H9 (cell line): ENCODE results near the gene EBF4. TPM values are rescaled to one million over a fixed set of nuclear protein-coding genes. Genes with fewer than 3 reads are reported as not detected.

ENCODE experiments used
- DNase-seq: peaks from one replicate; pipeline ENCODE4 v3.0.0-alpha.2; 2017
- H2AFZ ChIP-seq: one replicate; pipeline ENCODE4 v1.6.1; 2013; ENCODE audit warnings: mild to moderate bottlenecking, low read length, control low read depth, moderate library complexity
- H2AK5ac ChIP-seq: 2 replicates; pipeline ENCODE4 v1.6.1; 2013; ENCODE audit warnings: low read length, control low read depth, mixed read lengths; ENCODE audit not compliant: insufficient read length
- H2BK120ac ChIP-seq: one replicate; pipeline ENCODE4 v1.6.1; 2013; ENCODE audit warnings: low read depth, mild to moderate bottlenecking, low read length, control low read depth, inconsistent platforms; ENCODE audit not compliant: poor library complexity, severe bottlenecking
- H2BK12ac ChIP-seq: 2 replicates; pipeline ENCODE4 v1.6.1; 2013; ENCODE audit warnings: low read length, control low read depth, mixed read lengths, low read depth; ENCODE audit not compliant: insufficient read length
- H2BK15ac ChIP-seq: 2 replicates; pipeline ENCODE4 v1.6.1; 2013; ENCODE audit warnings: low read depth, low read length, control low read depth
- H2BK20ac ChIP-seq: one replicate; pipeline ENCODE4 v1.6.1; 2013; ENCODE audit warnings: low read depth, mild to moderate bottlenecking, low read length, control low read depth, inconsistent platforms; ENCODE audit not compliant: poor library complexity, severe bottlenecking
- H2BK5ac ChIP-seq: 2 replicates; pipeline ENCODE4 v1.6.1; 2013; ENCODE audit warnings: low read length, control low read depth, mixed read lengths; ENCODE audit not compliant: insufficient read length
- H3K14ac ChIP-seq: 2 replicates; pipeline ENCODE4 v1.6.1; 2013; ENCODE audit warnings: low read length, control low read depth; ENCODE audit not compliant: insufficient read depth
- H3K18ac ChIP-seq: 2 replicates; pipeline ENCODE4 v1.6.1; 2013; ENCODE audit warnings: low read depth, mild to moderate bottlenecking, mixed read lengths, low read length, control low read depth; ENCODE audit not compliant: insufficient read length
- H3K23ac ChIP-seq: 2 replicates; pipeline ENCODE4 v1.6.1; 2013; ENCODE audit warnings: low read length, control low read depth, mixed read lengths, low read depth; ENCODE audit not compliant: insufficient read length
- H3K23me2 ChIP-seq: 2 replicates; pipeline ENCODE4 v1.6.1; 2013; ENCODE audit warnings: low read depth, mild to moderate bottlenecking, mixed read lengths, low read length, control low read depth; ENCODE audit not compliant: insufficient read length, poor library complexity, severe bottlenecking
- H3K27ac ChIP-seq: 2 replicates; pipeline ENCODE4 v1.5.1; 2013; ENCODE audit warnings: low read length, control low read depth, mixed read lengths, low read depth; ENCODE audit not compliant: insufficient read length
- H3K27me3 ChIP-seq: 2 replicates; pipeline ENCODE4 v1.6.1; 2013; ENCODE audit warnings: low read length, control low read depth, inconsistent platforms; ENCODE audit not compliant: insufficient read depth
- H3K4ac ChIP-seq: 2 replicates; pipeline ENCODE4 v1.6.1; 2013; ENCODE audit warnings: low read depth, mild to moderate bottlenecking, control low read depth, inconsistent platforms, low read length, moderate library complexity
- H3K4me1 ChIP-seq: 2 replicates; pipeline ENCODE4 v1.6.1; 2013; ENCODE audit warnings: low read length, control low read depth, inconsistent platforms; ENCODE audit not compliant: insufficient read depth
- H3K4me2 ChIP-seq: 2 replicates; pipeline ENCODE4 v1.6.1; 2013; ENCODE audit warnings: low read length, control low read depth, mixed read lengths; ENCODE audit not compliant: insufficient read length, insufficient read depth
- H3K56ac ChIP-seq: 2 replicates; pipeline ENCODE4 v1.6.1; 2013; ENCODE audit warnings: low read depth, mild to moderate bottlenecking, mixed read lengths, low read length, control low read depth; ENCODE audit not compliant: insufficient read length
- H3K79me1 ChIP-seq: 2 replicates; pipeline ENCODE4 v1.6.1; 2013; ENCODE audit warnings: low read depth, mild to moderate bottlenecking, moderate library complexity, low read length, control low read depth, inconsistent platforms; ENCODE audit not compliant: insufficient read depth, poor library complexity, severe bottlenecking
- H3K79me2 ChIP-seq: 2 replicates; pipeline ENCODE4 v1.6.1; 2013; ENCODE audit warnings: low read length, control low read depth, inconsistent platforms; ENCODE audit not compliant: insufficient read depth
- H3K9ac ChIP-seq: 2 replicates; pipeline ENCODE4 v1.6.1; 2013; ENCODE audit warnings: low read length, control low read depth, mixed read lengths; ENCODE audit not compliant: insufficient read length; ENCODE audit errors: extremely low read depth
- H3K9me3 ChIP-seq: one replicate; pipeline ENCODE4 v1.6.1; 2013; ENCODE audit warnings: low read depth, low read length, inconsistent platforms; ENCODE audit not compliant: control insufficient read depth
- H3T11ph ChIP-seq: one replicate; pipeline ENCODE4 v1.6.1; 2013; ENCODE audit warnings: mild to moderate bottlenecking, low read length, control low read depth, inconsistent platforms
- H4K20me1 ChIP-seq: one replicate; pipeline ENCODE4 v1.6.1; 2013; ENCODE audit not compliant: control insufficient read depth, insufficient read length, insufficient read depth
- H4K5ac ChIP-seq: 2 replicates; pipeline ENCODE4 v1.6.1; 2013; ENCODE audit warnings: low read depth, mild to moderate bottlenecking, mixed read lengths, low read length, control low read depth; ENCODE audit not compliant: insufficient read length
- H4K8ac ChIP-seq: replicated peaks from 2 replicates; pipeline ENCODE4 v1.6.1; 2013; ENCODE audit warnings: low read length, control low read depth, mixed read lengths, low read depth; ENCODE audit not compliant: insufficient read length
- H4K91ac ChIP-seq: 2 replicates; pipeline ENCODE4 v1.6.1; 2013; ENCODE audit warnings: low read depth, mild to moderate bottlenecking, moderate library complexity, mixed read lengths, low read length, control low read depth; ENCODE audit not compliant: insufficient read length
- H3K27ac Mint-ChIP-seq, 3 experiments: 2 replicates in 2 of 3; 3 replicates in 1 of 3; pipeline ENCODE4 v1.8.0; 2020 to 2021; ENCODE audit warnings: mixed read lengths in 3 of 3, mild to moderate bottlenecking in 1 of 3, moderate library complexity in 1 of 3
- H3K27me3 Mint-ChIP-seq: 2 replicates; pipeline ENCODE4 v1.8.0; 2021; ENCODE audit warnings: low read depth, mild to moderate bottlenecking, moderate library complexity, mixed read lengths
- H3K36me3 Mint-ChIP-seq, 3 experiments: 2 replicates in 2 of 3; 3 replicates in 1 of 3; pipeline ENCODE4 v1.8.0; 2020 to 2021; ENCODE audit warnings: low read depth in 3 of 3, mixed read lengths in 3 of 3; ENCODE audit not compliant: insufficient read depth in 1 of 3
- H3K4me1 Mint-ChIP-seq, 2 experiments: 2 replicates each; pipeline ENCODE4 v1.8.0; 2020; ENCODE audit warnings: mixed read lengths in 2 of 2
- H3K4me3 Mint-ChIP-seq, 2 experiments: 2 replicates in 1 of 2; 3 replicates in 1 of 2; pipeline ENCODE4 v1.8.0; 2020 to 2021; ENCODE audit warnings: mild to moderate bottlenecking in 2 of 2, mixed read lengths in 2 of 2, moderate library complexity in 1 of 2
- H3K9me3 Mint-ChIP-seq, 2 experiments: 2 replicates in 1 of 2; 3 replicates in 1 of 2; pipeline ENCODE4 v1.8.0; 2020; ENCODE audit warnings: mild to moderate bottlenecking in 2 of 2, mixed read lengths in 2 of 2, moderate library complexity in 1 of 2
- WGBS: extraction: QIAGEN DNeasy Blood & Tissue Kit; methylation state at CpG from one replicate; pipeline ENCODE4 v1.1.7; 2013; ENCODE audit warnings: missing lambda C conversion rate, low lambda C conversion rate, mixed read lengths; ENCODE audit not compliant: insufficient read length; ENCODE audit errors: extremely low coverage; 5-methylcytosine and 5-hydroxymethylcytosine counted together
- long read RNA-seq: library from polyadenylated mRNA; unstranded; transcript quantifications from one replicate; pipeline ENCODE4 v2.0.0, GENCODE V29; 2020
- total RNA-seq: library from RNA; stranded (reverse); gene quantifications from 2 replicates; pipeline ENCODE4 v1.2.1, GENCODE V29; 2021
- TF ChIP-seq, protein P1 (sequence below): fragments of 200-600 bp; sonication (generic); conservative IDR thresholded peaks from 3 replicates; pipeline ENCODE4 v1.8.0; 2021; ENCODE audit warnings: antibody characterized with exemption, mild to moderate bottlenecking

The EBF4 gene, protein sequence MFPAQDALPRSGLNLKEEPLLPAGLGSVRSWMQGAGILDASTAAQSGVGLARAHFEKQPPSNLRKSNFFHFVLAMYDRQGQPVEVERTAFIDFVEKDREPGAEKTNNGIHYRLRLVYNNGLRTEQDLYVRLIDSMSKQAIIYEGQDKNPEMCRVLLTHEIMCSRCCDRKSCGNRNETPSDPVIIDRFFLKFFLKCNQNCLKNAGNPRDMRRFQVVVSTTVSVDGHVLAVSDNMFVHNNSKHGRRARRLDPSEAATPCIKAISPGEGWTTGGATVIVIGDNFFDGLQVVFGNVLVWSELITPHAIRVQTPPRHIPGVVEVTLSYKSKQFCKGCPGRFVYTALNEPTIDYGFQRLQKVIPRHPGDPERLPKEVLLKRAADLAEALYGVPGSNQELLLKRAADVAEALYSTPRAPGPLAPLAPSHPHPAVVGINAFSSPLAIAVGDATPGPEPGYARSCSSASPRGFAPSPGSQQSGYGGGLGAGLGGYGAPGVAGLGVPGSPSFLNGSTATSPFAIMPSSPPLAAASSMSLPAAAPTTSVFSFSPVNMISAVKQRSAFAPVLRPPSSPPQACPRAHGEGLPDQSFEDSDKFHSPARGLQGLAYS
- total RNA-seq, result 3.9 and 4.3 TPM in 2 replicates
- long read RNA-seq, partial matches to known transcripts, result 0 of 2 reads
- long read RNA-seq, other reads (novel, unspliced or antisense), result 1 of 2 reads

DNA sequence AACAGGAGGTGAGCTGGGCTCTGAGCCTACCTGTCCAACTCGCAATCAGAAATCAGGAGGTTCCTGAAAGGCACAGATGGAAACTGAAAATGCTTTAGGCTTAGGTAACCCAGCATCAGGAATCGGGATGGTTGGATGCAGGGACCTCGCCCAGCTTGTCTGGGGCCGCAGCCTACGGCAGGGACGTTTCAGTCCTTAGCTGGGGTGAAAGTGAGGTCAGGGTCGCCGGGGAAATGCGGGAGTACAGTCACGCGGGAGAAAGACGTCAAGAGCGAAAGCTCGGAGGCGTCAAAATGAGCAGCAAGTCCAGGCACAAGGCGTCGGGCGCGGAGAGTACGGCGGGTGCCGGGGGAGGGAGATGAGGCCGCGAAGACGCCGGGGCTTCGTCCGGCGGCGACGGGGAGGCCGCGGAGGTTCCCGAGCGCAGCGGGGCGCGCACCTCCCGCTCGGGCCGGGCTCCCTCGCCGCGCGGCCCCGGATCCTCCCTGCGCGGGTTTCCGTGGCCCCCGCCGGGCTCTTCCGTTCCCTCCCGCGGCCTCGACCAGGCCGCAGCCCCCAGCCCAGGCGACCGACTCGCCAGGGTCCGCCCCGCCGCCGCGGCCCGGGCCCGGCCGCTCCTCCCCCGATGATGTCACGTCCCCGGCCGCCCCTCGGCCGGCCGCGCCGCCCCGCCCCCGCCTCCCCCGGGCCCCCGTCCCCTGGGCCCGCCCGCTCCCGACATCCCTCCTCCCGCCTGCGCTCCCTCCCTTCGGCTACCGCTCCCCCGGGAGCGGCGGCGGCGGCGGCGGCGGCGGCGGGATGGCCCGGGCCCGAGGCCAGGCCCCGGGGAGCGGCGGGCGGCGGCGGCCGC lies at the start of gene EBF4:
Gene EBF4, plus strand, starts transcription at position 745 of the 850 bp plus-strand sequence. CDS start 866 bp downstream, outside the sequence.
- no peak within 1 kb of the TSS for H3K27ac ChIP-seq

More for the DNA sequence above, at the start of gene EBF4:
- DNase-seq, result peak; percentile 52
- H2BK5ac ChIP-seq, result no peak within 1 kb of the TSS
- no peaks in the 10 kb centered on the region for H3K4me1 ChIP-seq
- no peak within 1 kb of the TSS for H2BK15ac ChIP-seq
- H2AK5ac ChIP-seq, result no peak within 1 kb of the TSS
- no peak within 1 kb of the TSS for H2BK20ac ChIP-seq
- WGBS, result no CpG with 5 or more reads among the region's 106 CpGs
- H3K23me2 ChIP-seq, result peaks cover 4% of the 10 kb centered on the region
- no peak within 1 kb of the TSS for H3K9ac ChIP-seq
- H2BK12ac ChIP-seq, result no peak within 1 kb of the TSS
- H3K36me3 Mint-ChIP-seq, result peaks cover 0 to 5% (median 0%) of the 10 kb centered on the region in 3 experiments; a peak in 2 of 7 replicates
- H3K9me3 Mint-ChIP-seq, result peaks cover 2 to 3% of the 10 kb centered on the region in 2 experiments
- no peaks in the 10 kb centered on the region for H3K9me3 ChIP-seq
- H3K79me2 ChIP-seq, result no peaks in the 10 kb centered on the region
- peaks cover 4% of the 10 kb centered on the region for H4K20me1 ChIP-seq
- no peak within 1 kb of the TSS for H3K23ac ChIP-seq
- no peak within 1 kb of the TSS for H4K91ac ChIP-seq
- H3K4me1 Mint-ChIP-seq, result peaks cover 20 to 39% of the 10 kb centered on the region in 2 experiments
- no peak within 1 kb of the TSS for H3T11ph ChIP-seq
- H3K4me3 Mint-ChIP-seq, result peak within 1 kb of the TSS; percentile 81 to 86
- H2BK120ac ChIP-seq, result no peak within 1 kb of the TSS
- H3K56ac ChIP-seq, result no peak within 1 kb of the TSS
- peak within 1 kb of the TSS; percentile 39 for H3K4me2 ChIP-seq
- H4K8ac ChIP-seq, result no peak within 1 kb of the TSS
- H2AFZ ChIP-seq, result no peak within 1 kb of the TSS
- peak within 1 kb of the TSS in 1 of 3 experiments; percentile 18; a peak in 1 of 7 replicates for H3K27ac Mint-ChIP-seq
- peaks cover 55% of the 10 kb centered on the region for H3K27me3 ChIP-seq
- H3K18ac ChIP-seq, result no peak within 1 kb of the TSS
- H3K27me3 Mint-ChIP-seq, result peaks cover 86% of the 10 kb centered on the region
- H4K5ac ChIP-seq, result no peak within 1 kb of the TSS
- H3K14ac ChIP-seq, result no peak within 1 kb of the TSS
- H3K4ac ChIP-seq, result no peak within 1 kb of the TSS
- TF ChIP-seq, protein P1, sequence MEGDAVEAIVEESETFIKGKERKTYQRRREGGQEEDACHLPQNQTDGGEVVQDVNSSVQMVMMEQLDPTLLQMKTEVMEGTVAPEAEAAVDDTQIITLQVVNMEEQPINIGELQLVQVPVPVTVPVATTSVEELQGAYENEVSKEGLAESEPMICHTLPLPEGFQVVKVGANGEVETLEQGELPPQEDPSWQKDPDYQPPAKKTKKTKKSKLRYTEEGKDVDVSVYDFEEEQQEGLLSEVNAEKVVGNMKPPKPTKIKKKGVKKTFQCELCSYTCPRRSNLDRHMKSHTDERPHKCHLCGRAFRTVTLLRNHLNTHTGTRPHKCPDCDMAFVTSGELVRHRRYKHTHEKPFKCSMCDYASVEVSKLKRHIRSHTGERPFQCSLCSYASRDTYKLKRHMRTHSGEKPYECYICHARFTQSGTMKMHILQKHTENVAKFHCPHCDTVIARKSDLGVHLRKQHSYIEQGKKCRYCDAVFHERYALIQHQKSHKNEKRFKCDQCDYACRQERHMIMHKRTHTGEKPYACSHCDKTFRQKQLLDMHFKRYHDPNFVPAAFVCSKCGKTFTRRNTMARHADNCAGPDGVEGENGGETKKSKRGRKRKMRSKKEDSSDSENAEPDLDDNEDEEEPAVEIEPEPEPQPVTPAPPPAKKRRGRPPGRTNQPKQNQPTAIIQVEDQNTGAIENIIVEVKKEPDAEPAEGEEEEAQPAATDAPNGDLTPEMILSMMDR, result no peak
- no peaks in the 10 kb centered on the region for H3K79me1 ChIP-seq
